ENCODE results near the gene IL18RAP.

IL18RAP gene

DNA sequence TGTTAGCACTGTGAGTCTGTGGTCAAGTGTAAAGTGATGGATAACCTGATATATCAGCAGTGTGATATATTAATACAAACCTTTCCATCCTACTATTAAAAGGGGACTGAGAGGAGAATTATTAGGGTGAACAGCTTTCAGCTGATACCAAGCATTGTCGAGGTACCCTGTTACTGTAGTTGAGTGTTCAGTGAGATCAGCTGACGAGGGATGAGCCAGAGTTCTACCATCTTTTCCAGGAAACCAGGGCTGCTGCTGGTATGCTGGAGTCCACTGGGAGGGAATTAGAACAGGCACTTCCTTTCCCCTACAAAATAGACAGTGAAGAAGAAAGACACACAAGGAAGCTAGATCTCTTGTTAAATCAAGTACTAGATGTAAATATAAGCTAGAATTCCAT lies 408 bp downstream of the IL18RAP start:
- no peak for DNase-seq

DNA sequence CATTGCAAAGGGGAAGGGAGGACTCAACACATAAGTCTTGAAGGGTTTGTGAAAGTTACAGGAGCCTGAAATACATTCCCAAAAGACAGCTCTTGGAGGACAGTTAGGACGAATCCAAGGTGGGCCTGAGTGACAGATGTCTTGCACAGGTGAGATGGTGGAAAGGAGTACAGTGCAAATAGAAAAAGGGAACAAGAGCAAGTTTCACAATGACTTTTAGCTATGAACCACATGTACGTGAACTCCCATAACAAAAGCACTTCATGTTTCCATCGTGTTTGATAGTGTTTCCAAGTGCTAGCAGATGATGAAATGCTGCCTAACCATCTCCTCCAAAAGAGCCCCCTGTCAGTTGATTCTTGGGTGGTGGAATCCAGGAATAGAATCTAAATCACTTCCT lies 1.8 kb downstream of the IL18RAP start:
- no peak for DNase-seq

DNA sequence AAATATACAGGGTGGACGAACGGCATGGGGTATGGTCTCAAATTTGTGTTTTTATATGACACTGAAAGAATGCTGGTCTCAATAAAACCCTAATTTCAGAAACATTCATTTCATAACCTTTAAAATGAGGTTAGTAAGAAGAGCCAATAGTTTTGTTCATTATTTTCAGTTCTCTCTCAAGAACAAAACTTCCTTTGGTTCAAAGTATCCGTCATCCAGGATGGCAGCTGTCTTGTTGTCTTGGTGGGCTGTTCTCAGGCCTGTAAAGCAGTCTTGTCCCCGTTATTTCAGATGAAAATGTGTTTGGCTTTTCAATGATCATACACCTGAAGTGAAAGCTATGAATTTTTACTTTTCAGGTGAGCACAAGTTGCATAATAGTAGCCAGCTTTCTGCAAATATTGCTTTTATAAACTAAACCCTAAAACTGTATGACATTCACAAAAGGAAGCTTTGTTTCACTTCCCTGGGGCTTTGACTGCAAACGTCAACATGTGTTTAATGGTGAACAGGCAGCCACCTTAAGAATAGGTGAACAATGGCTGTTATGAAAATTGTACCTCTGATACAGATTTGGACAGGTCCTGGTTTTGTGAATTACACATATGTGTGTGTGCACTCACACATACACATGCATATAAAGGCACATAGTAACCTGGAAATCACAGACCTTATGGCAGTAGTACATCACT lies 2.6 kb downstream of the IL18RAP start:
- DNase-seq: no peak

DNA sequence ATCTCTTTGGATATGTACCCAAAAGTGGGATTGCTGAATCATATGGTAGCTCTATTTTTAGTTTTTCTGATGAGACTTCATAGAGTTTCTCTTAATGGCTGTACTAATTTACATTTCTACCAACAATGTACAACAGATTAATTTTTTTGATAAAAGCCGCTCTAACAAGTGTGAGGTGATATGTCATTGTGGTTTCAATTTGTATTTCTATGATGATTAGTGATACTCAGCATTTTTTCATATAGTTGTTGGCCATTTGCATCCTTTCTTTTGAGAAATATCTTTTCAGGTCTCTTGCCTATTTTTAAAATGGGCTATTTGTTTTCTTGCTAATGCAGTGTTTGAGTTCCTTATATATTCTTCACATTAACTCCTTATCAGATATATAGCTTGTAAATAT lies 4.3 kb downstream of the IL18RAP start:
- DNase-seq: no peak

DNA sequence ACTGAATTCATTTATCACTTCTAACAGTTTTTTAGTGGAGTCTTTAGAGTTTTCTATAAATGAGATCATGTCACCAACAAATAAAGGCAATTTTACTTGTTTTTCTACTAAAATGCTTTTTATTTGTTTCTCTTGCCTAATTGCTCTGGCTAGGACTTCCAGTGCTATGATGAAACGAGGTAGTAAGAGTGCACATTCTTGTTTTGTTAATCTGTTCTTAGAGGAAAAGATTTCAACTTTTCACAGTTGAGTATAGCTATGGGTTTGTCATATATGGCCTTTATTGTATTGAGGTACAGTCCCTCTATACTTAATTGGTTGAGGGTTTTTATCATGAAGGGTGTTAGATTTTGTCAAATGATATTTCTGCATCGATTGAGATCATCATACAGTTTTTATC lies 5.6 kb downstream of the IL18RAP start:
- no peak for DNase-seq

DNA sequence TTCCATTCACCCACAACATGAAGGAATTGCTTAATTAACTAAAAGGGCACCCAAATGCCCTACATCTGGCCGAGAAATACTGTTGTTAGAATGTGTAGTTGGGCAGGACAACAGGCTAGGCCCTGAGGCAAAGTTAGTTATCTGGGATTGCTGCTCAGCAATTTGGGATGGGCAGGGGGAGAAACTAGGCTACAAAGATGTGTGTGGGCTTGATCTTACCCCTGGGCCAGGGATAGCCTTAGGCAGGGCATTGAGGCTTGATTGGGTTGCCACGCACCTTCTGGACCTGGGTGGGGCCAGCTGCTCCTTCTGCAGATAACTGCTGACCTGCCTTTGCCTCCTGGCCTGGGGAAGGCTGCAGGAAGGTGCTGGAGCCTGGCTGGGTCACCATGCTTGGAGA lies 9.4 kb downstream of the IL18RAP start:
- DNase-seq: no peak

DNA sequence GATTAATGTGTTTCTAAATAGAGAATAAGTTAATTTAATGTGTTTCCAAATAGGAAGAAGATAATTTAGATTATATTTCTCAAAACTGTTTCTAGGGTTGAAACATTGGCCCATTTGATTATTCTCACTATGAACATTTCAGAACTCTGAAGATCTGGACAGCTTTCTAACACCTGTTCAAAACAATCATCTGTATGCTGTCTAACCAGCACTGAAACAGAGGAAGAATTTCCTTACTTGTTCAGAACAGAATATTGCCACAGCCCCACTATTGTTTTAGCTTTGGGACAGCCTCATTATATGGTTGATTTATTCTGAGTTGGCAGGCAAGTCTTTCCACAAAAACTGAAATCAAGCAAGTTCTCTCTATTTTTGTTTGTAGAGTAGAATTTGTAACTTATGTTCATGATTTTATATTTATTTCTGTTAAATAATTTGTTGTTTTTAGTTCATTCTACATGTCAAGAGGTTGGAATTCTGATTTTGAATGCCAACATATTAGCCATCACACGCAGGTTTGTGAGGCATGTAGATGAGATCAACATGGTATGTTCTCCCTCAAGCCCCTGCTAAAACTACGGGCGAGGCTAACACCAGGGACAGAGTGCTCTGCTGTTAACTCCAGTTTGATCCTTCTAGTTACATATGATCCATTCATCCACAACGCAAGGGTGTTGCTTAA lies 11.2 kb downstream of the IL18RAP start:
- no peak for DNase-seq

DNA sequence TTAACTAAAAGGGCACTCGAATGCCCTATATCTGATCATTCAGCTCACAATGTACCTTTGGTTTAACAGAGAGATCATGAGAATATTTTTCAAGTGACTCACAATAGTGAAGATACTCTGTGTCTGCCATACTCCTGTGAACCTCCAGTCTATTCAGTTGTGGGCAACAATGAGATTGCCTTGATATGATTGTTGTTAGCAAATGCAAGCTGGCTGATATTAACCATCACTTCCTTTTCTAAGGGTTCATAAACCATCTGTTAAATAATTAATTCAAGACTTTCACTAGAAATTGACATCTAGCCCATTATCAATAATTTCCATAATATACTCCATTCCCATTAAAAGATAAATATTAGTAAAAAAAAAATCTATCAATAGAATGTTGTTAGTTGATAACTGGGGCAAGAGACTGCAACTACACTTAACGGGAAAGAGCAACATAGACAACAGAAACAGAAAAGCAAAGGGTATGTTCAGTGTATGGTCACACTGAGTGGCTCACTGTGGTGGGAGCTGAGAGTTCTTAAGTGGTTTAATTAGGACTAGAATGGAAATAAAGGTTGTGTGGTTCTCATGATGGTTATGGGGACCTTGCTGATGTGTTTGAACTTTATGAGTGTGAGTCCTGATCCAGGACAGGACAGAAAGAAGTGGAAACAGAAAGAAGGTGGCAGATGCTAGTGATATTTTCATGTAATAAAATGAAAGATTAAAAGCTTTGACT lies 11.9 kb downstream of the IL18RAP start:
- no peak for DNase-seq

DNA sequence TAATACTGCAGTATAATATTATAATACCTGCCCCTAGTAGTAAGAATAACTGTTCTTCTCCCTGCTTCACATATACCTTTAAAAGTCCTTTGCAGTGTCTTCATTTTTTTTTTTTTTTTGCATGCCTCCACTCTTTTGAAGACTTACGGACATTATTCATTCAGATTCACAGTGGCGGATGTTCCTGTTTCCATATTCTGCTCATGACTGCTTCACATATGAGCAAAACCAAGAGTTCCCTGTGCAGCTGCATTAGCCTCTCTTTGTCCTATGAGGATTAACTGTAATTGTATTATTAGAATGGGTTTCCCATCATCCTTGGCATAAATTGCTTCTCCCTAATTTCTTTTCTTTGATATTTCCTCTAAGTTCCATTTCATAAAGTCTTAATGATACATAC lies 12.8 kb downstream of the IL18RAP start:
- DNase-seq: no peak

DNA sequence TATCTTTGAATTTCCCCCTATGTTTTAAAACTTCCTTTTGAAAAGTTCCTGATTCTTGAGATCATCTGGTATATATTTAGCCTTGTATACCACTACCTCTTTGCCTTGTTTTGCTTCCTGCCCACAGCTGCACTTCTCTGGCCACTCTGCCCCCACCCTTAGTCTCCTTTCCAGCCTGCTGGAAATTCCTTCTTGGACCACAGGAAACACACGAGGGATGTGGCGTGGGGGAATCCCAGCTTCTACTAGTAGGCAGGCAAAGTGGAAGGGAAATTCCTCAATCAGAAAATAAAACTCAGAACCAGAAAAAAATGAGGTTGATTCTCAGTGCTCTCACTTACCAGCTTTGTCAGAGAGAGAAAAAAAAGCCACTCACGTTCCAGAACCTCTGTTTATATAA lies 13.4 kb downstream of the IL18RAP start:
- no peak for DNase-seq

DNA sequence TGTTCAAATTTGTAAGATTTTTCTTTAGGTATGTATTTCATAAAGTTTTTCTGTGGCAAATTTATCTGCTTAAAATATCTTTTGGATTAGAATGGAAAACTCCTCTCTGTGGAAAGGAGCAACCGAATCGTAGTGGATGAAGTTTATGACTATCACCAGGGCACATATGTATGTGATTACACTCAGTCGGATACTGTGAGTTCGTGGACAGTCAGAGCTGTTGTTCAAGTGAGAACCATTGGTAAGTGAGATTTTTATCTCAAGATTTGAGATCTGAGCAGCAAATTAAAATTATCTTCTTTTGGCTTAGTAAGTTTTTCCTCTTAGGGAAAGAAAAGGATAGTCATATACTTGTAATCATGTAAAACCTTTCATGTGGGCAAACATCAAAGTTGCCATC lies 14.2 kb downstream of the IL18RAP start:
- no peak for DNase-seq

DNA sequence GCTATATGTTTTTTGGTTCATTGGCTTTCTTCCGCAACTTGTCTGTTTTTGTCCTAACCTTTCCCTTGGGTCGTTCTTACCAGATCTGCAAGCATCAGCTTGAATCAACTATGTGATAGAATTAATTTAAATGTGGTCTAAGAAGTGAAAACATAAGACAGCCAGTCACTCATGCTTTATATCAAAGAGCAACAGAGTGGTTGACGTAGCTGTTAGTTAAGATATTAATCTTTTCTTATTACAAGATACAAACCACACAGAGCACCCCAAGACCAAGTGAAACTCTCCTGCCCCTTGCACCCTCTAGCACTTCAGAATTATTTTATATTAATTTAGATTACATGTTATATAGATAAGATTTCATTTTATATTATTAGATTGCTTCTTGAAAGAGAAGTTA lies 15.2 kb downstream of the IL18RAP start:
- no peak for DNase-seq

DNA sequence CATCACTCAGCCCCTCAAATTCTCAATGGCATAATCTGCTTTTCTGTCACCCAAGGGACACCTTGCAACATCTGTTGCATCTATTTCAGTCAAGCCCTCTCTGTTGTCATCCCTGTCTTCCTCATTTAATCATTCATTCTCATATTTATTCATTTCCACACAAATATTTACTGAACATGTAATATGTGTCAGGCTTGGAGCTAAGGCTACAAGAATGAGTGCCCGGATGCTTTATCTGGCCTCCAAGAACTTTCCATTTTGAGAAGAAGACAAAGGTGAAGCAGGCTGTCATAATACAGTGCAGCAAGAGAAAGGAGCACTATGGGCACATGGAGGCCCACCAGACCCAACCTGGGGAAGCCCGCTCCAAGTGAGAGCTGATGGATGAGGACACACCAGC lies 15.6 kb downstream of the IL18RAP start:
- no peak for DNase-seq

DNA sequence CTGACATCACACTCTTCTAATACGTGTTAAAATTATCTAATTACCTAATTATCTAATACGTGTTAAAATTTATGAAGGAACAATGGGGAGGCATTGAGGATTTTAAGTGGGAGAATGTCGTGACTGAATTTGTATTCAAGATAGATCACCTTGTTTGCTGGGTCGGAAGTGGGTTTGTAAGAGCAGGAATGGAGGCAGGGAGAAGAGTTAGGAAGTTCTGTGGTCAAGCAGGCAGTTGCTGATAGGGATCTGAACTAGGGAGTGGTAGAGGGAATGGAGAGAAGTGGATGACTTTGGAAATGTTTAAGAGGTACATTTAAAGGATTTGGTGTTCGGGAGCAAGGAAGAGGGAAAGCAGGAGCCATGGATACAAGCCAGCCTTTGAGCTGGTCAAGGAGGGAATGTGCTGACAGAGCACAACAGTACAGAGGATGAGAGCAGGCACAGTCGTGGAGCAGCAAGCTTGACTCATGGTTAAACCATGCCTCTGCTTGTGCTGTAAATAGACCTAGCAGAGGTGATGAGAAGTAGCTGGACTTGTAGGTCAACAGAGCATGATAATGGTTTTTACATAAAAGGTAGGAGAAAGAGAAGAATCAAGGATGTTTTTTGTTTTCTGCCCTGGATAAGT lies 16.2 kb downstream of the IL18RAP start:
- DNase-seq: no peak

DNA sequence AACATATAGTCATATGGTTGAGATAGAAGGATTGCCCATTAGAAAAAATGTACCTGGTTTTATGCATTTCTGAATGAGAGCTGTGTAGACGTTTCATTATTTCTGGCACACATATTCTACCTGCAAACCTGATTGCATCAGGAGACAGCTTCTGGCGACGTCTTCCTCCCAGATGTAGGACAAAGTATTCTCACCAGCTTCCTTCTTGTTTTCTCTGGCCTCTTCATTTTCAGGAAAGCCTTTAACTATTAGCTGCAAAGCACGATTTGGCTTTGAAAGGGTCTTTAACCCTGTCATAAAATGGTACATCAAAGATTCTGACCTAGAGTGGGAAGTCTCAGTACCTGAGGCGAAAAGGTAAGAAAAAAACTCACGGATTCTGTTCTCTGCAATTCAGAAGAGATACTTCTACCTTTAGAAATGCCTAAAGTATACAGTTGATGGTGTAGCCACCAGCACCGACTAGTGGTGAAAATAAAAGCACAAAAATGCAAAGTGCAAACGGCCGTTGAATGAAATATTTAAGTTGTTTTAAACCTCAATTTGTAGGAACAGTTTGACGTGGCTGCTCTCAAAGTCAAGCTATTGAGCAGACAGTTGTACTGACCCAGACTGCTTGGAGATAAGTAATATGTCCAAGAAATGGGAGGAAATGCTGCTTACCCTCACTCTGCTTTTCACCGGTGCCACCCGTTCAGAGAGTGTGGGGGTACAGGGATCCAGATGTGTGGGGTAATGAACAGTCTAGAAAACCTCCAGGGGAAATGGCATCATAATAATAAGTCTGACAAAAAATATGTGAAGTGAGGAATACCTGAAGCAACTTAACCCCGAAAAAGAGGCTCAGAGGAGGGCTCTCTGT lies 20.2 kb downstream of the IL18RAP start:
- no peak for DNase-seq

DNA sequence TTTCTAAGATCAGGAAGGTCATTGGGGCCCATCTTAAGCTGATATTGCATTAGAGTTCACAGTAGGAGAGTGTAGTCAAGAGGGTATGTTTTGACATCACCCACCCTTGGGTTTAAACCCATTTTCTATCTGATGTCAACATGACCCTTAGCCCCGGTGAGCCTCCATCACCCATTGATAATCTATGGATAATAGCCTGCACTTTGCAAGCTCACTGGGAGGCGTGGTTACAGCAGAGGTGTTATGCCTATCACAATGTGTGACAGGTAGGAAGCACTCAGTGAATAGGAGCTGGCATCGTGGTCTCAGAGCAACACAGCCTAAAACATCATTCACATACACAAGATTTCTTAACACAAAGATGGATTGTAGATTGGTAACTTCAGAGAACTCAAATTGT lies 21.3 kb downstream of the IL18RAP start:
- no peak for DNase-seq

DNA sequence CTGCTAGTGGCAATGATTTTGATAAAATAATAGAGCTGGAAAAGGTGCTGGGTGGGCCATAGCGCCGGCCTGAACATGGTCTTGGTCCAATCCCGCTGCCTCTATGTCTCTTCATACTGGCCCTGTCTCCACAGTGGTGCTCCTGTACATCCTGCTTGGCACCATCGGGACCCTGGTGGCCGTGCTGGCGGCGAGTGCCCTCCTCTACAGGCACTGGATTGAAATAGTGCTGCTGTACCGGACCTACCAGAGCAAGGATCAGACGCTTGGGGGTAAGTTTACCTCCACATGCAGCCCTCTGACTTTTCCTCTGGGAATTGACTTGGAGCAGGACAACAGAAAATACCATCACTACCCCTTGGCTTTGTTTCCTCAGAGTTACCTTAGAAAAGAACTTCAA lies 24.0 kb downstream of the IL18RAP start:
- no peak for DNase-seq

DNA sequence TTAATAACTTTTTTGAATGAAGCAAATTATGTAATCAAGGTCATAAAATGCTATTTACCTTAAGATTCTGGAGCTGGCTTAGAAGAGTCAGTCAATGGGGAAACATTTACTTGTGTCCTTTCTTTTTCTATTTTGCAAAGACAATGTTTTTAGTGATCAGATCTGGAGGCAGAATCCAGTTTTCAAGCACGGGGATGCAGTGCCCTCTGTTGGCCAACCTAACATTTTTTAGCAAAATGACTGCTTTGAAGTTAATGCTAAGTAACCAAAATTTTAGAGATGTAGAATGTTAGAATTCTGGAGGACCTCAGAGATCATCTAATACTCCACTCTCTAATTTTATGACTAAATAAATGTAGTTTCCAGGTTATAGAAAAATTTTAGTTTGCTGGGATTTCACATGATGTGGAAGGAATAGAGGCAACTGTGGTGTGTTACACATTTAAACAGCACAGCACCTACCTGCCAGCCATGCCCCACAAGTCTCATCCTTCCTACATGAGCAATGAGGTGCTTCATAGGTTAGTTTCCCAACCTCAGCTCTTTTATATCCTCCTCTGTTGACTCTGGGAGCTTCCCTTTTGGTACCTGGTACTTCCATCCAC lies 26.5 kb downstream of the IL18RAP start:
- DNase-seq: no peak

DNA sequence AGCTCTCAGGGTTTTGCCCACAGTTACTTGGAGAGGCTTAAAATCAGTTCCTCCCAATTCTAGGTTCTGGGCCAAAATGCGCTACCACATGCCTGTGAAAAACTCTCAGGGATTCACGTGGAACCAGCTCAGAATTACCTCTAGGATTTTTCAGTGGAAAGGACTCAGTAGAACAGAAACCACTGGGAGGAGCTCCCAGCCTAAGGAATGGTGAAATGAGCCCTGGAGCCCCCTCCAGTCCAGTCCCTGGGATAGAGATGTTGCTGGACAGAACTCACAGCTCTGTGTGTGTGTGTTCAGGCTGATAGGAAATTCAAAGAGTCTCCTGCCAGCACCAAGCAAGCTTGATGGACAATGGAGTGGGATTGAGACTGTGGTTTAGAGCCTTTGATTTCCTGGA lies 29.0 kb downstream of the IL18RAP start:
- DNase-seq: no peak

DNA sequence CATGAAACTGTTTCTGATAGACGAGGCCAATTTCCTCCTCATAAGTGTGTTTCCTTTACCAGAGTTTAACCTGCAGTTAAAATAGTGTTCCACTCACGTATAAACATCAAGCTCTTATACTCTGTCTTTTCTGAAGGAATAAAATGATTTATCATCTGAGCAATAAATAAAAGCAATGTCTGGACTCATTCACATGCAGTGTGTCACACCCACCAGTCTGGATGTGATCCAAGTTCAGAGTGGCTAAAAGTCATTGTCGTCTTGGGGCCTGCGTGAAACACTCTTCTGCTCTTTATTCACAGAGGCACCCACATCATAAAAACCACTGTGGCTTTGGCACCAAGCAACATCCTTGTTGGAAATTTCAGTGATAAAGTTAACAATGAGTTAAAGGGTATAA lies 30.5 kb downstream of the IL18RAP start:
- no peak for DNase-seq

DNA sequence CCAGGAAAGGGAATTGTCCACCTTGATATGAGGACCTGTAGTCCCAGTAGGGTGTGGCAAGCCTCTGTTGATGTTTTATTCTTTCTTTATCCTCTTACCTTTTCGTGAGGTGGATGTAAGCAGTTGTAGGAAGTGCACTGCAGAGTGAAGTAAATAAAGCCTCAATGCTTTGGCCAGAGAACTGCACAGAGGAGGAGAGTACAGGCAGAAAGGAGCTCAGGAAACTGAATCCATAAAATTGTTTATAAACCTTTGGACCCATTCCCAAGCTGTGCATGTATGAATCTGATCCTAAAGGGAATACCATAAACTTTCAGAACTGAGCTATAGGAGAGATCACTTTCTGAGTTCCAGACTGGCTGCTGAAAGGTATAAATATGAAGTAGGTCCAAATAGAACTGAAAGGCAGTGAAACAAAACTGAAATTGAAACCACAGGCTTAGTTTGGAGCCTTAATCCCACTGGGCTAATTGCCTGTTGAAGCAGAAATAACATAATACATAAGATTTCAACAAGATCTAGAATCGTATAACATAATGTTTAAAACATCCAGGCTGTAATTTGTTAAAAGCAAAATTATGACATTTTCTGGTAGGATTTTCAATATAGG lies 32.2 kb downstream of the IL18RAP start:
- no peak for DNase-seq

DNA sequence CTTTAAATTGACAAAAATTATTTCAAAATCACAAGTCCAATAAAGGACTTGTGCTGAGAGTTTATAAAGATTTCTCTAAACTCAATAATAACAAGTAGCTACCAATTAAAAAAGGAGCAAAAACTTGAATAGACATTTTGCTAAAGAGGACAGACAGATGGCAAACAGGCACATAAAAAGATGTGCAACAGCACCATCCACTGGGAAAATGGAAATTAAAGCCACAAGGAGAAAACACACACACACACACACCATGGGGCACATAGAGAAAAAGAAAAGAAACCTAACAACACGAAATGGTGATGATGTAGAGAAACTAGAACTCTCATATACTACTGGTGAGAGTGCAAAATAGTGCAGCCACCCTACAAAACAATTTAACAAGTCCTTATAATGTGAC lies 37.5 kb downstream of the IL18RAP start:
- no peak for DNase-seq

Measured in NCI-H510A (cell line).